Measurements from ENCODE around the gene FARP2.

DNA sequence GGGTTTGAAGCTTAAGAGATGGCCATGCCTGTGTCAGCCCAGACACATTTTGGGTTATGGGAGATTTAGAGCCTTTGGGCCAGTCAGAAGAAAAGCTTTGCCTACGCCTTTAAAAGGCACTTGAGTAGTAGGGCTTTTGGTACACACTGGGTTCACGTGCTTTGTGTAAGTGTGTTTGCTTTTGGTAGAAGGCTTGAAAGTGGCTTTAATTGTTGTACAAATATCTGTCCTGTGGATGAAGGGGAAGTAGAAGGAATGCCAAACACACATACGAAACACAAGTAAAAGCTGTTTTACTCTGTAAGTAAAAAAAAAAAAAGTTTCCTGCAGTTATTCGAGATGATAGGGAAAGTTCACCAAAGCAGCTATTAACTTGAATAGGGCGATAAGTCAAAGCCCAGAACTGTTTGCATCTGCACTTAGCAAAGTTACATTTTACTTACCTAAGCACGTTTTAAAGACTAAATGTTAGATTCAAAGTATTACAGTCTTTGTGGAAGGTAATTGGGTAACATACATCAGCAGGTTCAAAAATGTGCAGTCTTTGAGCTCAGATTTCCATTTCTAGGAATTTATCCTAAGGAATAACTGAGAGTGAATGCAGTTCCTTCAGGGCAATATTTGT is 76.9 kb downstream of the FARP2 start:
- TF ChIP-seq POLR2A (IDR thresholded peaks at IDR 0.05): no peak
- TF ChIP-seq, protein P1, sequence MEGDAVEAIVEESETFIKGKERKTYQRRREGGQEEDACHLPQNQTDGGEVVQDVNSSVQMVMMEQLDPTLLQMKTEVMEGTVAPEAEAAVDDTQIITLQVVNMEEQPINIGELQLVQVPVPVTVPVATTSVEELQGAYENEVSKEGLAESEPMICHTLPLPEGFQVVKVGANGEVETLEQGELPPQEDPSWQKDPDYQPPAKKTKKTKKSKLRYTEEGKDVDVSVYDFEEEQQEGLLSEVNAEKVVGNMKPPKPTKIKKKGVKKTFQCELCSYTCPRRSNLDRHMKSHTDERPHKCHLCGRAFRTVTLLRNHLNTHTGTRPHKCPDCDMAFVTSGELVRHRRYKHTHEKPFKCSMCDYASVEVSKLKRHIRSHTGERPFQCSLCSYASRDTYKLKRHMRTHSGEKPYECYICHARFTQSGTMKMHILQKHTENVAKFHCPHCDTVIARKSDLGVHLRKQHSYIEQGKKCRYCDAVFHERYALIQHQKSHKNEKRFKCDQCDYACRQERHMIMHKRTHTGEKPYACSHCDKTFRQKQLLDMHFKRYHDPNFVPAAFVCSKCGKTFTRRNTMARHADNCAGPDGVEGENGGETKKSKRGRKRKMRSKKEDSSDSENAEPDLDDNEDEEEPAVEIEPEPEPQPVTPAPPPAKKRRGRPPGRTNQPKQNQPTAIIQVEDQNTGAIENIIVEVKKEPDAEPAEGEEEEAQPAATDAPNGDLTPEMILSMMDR (IDR thresholded peaks at IDR 0.05 in 4 of 5, conservative IDR thresholded peaks at IDR 0.05 in 1 of 5): no peak

Data from gastrocnemius medialis (tissue), 4 donors.